HepG2 (cell line): Measurements from ENCODE around the gene MRPL34. TPM values are rescaled to one million over a fixed set of nuclear protein-coding genes. Genes with fewer than 3 reads are reported as not detected.

Experiments used
- BRF2 ChIP-seq: sonication (generic); formaldehyde crosslinking; IDR thresholded peaks from 2 replicates; pipeline ENCODE4 v1.8.1; 2022; ENCODE audit warnings: mild to moderate bottlenecking, missing genetic modification reagents
- CBFB ChIP-seq: sonication (generic); formaldehyde crosslinking; IDR thresholded peaks from 2 replicates; pipeline ENCODE4 v1.4.0; 2020; ENCODE audit warnings: missing genetic modification reagents
- HCFC1 ChIP-seq: fragments of 150-350 bp; IDR thresholded peaks from 2 replicates; pipeline ENCODE4 v1.6.1; 2014; ENCODE audit warnings: low read depth, low read length
- HOXA3 ChIP-seq: sonication (generic); formaldehyde crosslinking; IDR thresholded peaks from 2 replicates; pipeline ENCODE4 v1.5.0; 2020; ENCODE audit warnings: missing genetic modification reagents
- RAD51 ChIP-seq: fragments of 450-650 bp; IDR thresholded peaks from 2 replicates; pipeline ENCODE4 v1.6.1; 2016; ENCODE audit warnings: borderline replicate concordance
- RORA ChIP-seq: sonication (generic); formaldehyde crosslinking; IDR thresholded peaks from 2 replicates; pipeline ENCODE4 v1.5.0; 2020; ENCODE audit warnings: mild to moderate bottlenecking, missing genetic modification reagents, moderate library complexity
- SIX1 ChIP-seq: sonication (generic); formaldehyde crosslinking; IDR thresholded peaks from 2 replicates; pipeline ENCODE4 v1.4.0; 2020; ENCODE audit warnings: missing genetic modification reagents, borderline replicate concordance
- ZBTB34 ChIP-seq: sonication (generic); formaldehyde crosslinking; IDR thresholded peaks from 2 replicates; pipeline ENCODE4 v1.8.0; 2022; ENCODE audit warnings: mild to moderate bottlenecking, missing genetic modification reagents
- ZKSCAN8 ChIP-seq: IDR thresholded peaks from 2 replicates; pipeline ENCODE4 v1.6.1; 2016; ENCODE audit warnings: borderline replicate concordance, missing genetic modification reagents, missing compliant biosample characterization
- ZNF205 ChIP-seq: IDR thresholded peaks from 2 replicates; pipeline ENCODE4 v1.6.1; 2018; ENCODE audit warnings: missing biosample characterization, missing genetic modification reagents
- ZNF235 ChIP-seq: sonication (generic); formaldehyde crosslinking; IDR thresholded peaks from 2 replicates; pipeline ENCODE4 v1.8.1; 2023; ENCODE audit warnings: mild to moderate bottlenecking, missing genetic modification reagents, borderline replicate concordance
- ZNF274 ChIP-seq: sonication (generic); formaldehyde crosslinking; IDR thresholded peaks from 2 replicates; pipeline ENCODE4 v1.5.1; 2020; ENCODE audit warnings: mild to moderate bottlenecking, missing genetic modification reagents
- ZNF75D ChIP-seq: sonication (generic); formaldehyde crosslinking; IDR thresholded peaks from 2 replicates; pipeline ENCODE4 v1.8.1; 2023; ENCODE audit warnings: missing genetic modification reagents, mild to moderate bottlenecking, borderline replicate concordance
- ZNF792 ChIP-seq: IDR thresholded peaks from 2 replicates; pipeline ENCODE4 v1.6.1; 2016
- polyA plus RNA-seq, 8 experiments: library from polyadenylated mRNA; depleted of rRNA in 3 of 8; stranded (reverse) in 7 of 8; unstranded in 1 of 8; fragments of >200 nt; fragmentation: Illumina TruSeq in 4 of 8; extraction: Trizol in 4 of 8; gene quantifications; 2 replicates each; pipeline versions ENCODE4 v1.2.1 to v1.2.3, GENCODE V29; 2011 to 2016; ENCODE audit warnings: low read depth in 4 of 8, missing spikeins in 1 of 8, mixed read lengths in 1 of 8; ENCODE audit not compliant: insufficient read depth in 1 of 8
- total RNA-seq, 5 experiments: library from RNA; depleted of rRNA; stranded (reverse); fragments of >200 nt; fragmentation: Illumina TruSeq; extraction: Trizol; gene quantifications; 2 replicates each; pipeline ENCODE4 v1.2.3, GENCODE V29; 2016; ENCODE audit warnings: low read depth in 1 of 5
- TF ChIP-seq, protein P1 (sequence below): sonication (generic); formaldehyde crosslinking; IDR thresholded peaks from 2 replicates; pipeline ENCODE4 v1.5.0; 2020; ENCODE audit warnings: mild to moderate bottlenecking, missing genetic modification reagents
- TF ChIP-seq, protein P2 (sequence below): sonication (generic); formaldehyde crosslinking; conservative IDR thresholded peaks from 2 replicates; pipeline ENCODE4 v1.4.0; 2020; ENCODE audit warnings: missing genetic modification reagents
- TF ChIP-seq, protein P3 (sequence below), 2 experiments: sonication (generic) in 1 of 2; formaldehyde crosslinking in 1 of 2; IDR thresholded peaks; 2 replicates each; pipeline versions ENCODE4 v1.5.1 to v1.6.1; 2011 to 2020; ENCODE audit warnings: borderline replicate concordance in 1 of 2, low read depth in 1 of 2, low read length in 1 of 2, mild to moderate bottlenecking in 1 of 2, missing genetic modification reagents in 1 of 2, moderate library complexity in 1 of 2

MRPL34 gene
- total and polyA plus RNA-seq, 2 of the 13 experiments (the other 11 are each of a cell fraction or from before 2014, with no cell fraction given) = 74.0 to 77.3 TPM

DNA sequence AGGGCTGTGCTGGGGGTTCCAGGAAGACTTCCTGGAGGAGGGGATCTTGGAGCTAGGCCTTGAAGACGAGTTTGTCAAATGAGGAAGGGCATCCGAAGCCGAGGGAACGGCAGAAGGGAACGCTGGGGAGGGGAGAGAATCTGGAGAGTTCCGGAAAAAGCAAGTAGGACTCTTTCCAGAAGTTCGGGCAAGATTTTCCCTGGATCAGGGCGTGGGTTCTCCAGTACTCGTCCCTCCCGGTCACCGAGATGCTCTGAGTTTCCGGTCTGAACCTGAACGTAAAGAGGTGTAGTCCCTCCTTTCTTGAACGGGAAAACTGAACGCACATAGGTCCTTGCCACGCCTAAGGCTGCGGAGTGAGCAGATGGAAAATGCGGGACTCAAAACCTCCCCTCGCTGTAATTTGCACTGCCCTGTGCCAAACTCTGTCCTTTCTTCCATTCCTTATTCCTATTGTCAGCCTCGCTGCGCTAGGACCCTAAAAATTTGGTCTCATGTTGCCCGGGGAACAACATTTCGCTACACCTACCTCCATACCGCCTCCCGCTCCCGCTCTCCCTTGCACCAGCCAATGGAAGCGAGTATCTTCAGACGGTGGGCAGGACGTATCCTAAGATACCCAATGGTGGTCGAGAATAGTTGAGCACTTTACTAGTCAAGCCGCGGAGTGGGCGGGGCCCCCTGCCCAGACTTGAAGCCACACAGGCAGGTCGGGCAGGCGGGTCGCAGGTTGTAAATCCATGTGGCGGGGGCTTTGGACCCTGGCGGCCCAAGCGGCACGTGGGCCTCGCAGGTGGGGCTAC, 31.4 kb downstream of the MRPL34 start, which contains the start of gene GTPBP3 (continued):
- TF ChIP-seq, protein P1, sequence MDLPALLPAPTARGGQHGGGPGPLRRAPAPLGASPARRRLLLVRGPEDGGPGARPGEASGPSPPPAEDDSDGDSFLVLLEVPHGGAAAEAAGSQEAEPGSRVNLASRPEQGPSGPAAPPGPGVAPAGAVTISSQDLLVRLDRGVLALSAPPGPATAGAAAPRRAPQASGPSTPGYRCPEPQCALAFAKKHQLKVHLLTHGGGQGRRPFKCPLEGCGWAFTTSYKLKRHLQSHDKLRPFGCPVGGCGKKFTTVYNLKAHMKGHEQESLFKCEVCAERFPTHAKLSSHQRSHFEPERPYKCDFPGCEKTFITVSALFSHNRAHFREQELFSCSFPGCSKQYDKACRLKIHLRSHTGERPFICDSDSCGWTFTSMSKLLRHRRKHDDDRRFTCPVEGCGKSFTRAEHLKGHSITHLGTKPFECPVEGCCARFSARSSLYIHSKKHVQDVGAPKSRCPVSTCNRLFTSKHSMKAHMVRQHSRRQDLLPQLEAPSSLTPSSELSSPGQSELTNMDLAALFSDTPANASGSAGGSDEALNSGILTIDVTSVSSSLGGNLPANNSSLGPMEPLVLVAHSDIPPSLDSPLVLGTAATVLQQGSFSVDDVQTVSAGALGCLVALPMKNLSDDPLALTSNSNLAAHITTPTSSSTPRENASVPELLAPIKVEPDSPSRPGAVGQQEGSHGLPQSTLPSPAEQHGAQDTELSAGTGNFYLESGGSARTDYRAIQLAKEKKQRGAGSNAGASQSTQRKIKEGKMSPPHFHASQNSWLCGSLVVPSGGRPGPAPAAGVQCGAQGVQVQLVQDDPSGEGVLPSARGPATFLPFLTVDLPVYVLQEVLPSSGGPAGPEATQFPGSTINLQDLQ (CRISPR knock-in tag) = no peak
- TF ChIP-seq HOXA3 (CRISPR knock-in tag) (peak; percentile 97), BRF2 (CRISPR knock-in tag) (no peak), RORA (CRISPR knock-in tag) (no peak), CBFB (CRISPR knock-in tag) (no peak), HCFC1 (peak; percentile 70), ZNF205 (peak; percentile 38; the same call in 1 of the 2 replicates), ZNF235 (CRISPR knock-in tag) (0 out of 2 replicates have a peak, but pooled peaks have one; percentile 43), SIX1 (CRISPR knock-in tag) (no peak), RAD51 (no peak), ZKSCAN8 (0 out of 2 replicates have a peak, but pooled peaks have one; percentile 70), ZNF792 (CRISPR knock-in tag) (no peak; the same call in none of the 2 replicates), ZBTB34 (CRISPR knock-in tag) (no peak; the same call in 1 of the 2 replicates), ZNF274 (peak; percentile 71), ZNF75D (CRISPR knock-in tag) (no peak)
- TF ChIP-seq, protein P2, sequence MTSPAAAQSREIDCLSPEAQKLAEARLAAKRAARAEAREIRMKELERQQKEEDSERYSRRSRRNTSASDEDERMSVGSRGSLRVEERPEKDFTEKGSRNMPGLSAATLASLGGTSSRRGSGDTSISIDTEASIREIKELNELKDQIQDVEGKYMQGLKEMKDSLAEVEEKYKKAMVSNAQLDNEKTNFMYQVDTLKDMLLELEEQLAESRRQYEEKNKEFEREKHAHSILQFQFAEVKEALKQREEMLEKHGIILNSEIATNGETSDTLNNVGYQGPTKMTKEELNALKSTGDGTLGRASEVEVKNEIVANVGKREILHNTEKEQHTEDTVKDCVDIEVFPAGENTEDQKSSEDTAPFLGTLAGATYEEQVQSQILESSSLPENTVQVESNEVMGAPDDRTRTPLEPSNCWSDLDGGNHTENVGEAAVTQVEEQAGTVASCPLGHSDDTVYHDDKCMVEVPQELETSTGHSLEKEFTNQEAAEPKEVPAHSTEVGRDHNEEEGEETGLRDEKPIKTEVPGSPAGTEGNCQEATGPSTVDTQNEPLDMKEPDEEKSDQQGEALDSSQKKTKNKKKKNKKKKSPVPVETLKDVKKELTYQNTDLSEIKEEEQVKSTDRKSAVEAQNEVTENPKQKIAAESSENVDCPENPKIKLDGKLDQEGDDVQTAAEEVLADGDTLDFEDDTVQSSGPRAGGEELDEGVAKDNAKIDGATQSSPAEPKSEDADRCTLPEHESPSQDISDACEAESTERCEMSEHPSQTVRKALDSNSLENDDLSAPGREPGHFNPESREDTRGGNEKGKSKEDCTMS (CRISPR knock-in tag) = no peak
- TF ChIP-seq, protein P3, sequence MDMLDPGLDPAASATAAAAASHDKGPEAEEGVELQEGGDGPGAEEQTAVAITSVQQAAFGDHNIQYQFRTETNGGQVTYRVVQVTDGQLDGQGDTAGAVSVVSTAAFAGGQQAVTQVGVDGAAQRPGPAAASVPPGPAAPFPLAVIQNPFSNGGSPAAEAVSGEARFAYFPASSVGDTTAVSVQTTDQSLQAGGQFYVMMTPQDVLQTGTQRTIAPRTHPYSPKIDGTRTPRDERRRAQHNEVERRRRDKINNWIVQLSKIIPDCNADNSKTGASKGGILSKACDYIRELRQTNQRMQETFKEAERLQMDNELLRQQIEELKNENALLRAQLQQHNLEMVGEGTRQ (IDR thresholded peaks at IDR 0.05; ENCODE audit: low read depth, low read length) = no peak
- TF ChIP-seq, protein P3 (CRISPR knock-in tag; IDR thresholded peaks at IDR 0.05; ENCODE audit: borderline replicate concordance) = 0 out of 2 replicates have a peak, but pooled peaks have one; percentile 24
